Stimulated activated CD8-positive, alpha-beta memory T cell treated with anti-CD3 and anti-CD28 coated beads, Interleukin-12 subunit alpha, Interleukin-12 subunit beta, amount 100 ng/mL, for 4 hours (primary cell): Measurements from ENCODE around the gene RASSF10.

Experiments used
- DNase-seq: peaks from one replicate; pipeline ENCODE4 v3.0.0-alpha.2; 2020; ENCODE audit warnings: low read depth

The RASSF10 gene

GRCh38 chr11:12994476-12994875 is 14.6 kb upstream of the RASSF10 start:
- no peak for DNase-seq

GRCh38 chr11:12995188-12995587 is 13.9 kb upstream of the RASSF10 start:
- DNase-seq = no peak

- no peak for DNase-seq
Measured at GRCh38 chr11:12995823-12996222, 13.3 kb upstream of the RASSF10 start.

- no peak for DNase-seq
Measured at GRCh38 chr11:12997168-12997567, 11.9 kb upstream of the RASSF10 start.

- no peak for DNase-seq
Measured at GRCh38 chr11:12998336-12998735, 10.8 kb upstream of the RASSF10 start.

- no peak for DNase-seq
Measured at GRCh38 chr11:12999597-12999996, 9.5 kb upstream of the RASSF10 start.

- DNase-seq = no peak
Measured at GRCh38 chr11:13000116-13000515, 9.0 kb upstream of the RASSF10 start.

- no peak for DNase-seq
Measured at GRCh38 chr11:13000721-13001120, 8.4 kb upstream of the RASSF10 start.

- DNase-seq = no peak
Measured at GRCh38 chr11:13003736-13004493, 5.2 kb upstream of the RASSF10 start.

- DNase-seq = no peak
Measured at GRCh38 chr11:13007182-13008060, 1.7 kb upstream of the RASSF10 start.

- DNase-seq = no peak
Measured at GRCh38 chr11:13008061-13008435, 1.1 kb upstream of the RASSF10 start.

- no peak for DNase-seq
Measured at GRCh38 chr11:13009476-13009920, 382 bp downstream of the RASSF10 start.

GRCh38 chr11:13009921-13010748 is 1.0 kb downstream of the RASSF10 start:
- no peak for DNase-seq

GRCh38 chr11:13010749-13011465 is 1.8 kb downstream of the RASSF10 start:
- DNase-seq = no peak

- no peak for DNase-seq
Measured at GRCh38 chr11:13011466-13012055, 2.4 kb downstream of the RASSF10 start.

- DNase-seq = no peak
Measured at GRCh38 chr11:13012056-13012661, 3.0 kb downstream of the RASSF10 start.

GRCh38 chr11:13013054-13013488 is 4.0 kb downstream of the RASSF10 start:
- DNase-seq = no peak

- DNase-seq = no peak
Measured at GRCh38 chr11:13015753-13016152, 6.6 kb downstream of the RASSF10 start.

- no peak for DNase-seq
Measured at GRCh38 chr11:13016415-13016814, 7.3 kb downstream of the RASSF10 start.

- no peak for DNase-seq
Measured at GRCh38 chr11:13019313-13019712, 10.2 kb downstream of the RASSF10 start.

GRCh38 chr11:13023423-13023822 is 14.3 kb downstream of the RASSF10 start:
- DNase-seq = no peak
